Right atrium auricular region (tissue), 2 donors: ENCODE measurements around the gene DAB2. TPM values are rescaled to one million over a fixed set of nuclear protein-coding genes. Genes with fewer than 3 reads are reported as not detected.

ENCODE experiments used
- DNase-seq: peaks from one replicate; pipeline ENCODE4 v3.0.0-alpha.2; 2019; ENCODE audit warnings: low spot score
- H3K27ac ChIP-seq, 2 donors: fragments of 200-600 bp; sonication (generic); 1 replicate in 1 of 2; 2 replicates in 1 of 2; pipeline ENCODE4 v1.5.1; 2016 to 2019
- H3K27me3 ChIP-seq, 2 donors: fragments of 200-600 bp; sonication (generic); one replicate each; pipeline versions ENCODE4 v1.5.1 to v1.6.0; 2017 to 2019
- H3K36me3 ChIP-seq: fragments of 200-600 bp; sonication (generic); one replicate; pipeline ENCODE4 v1.5.1; 2016
- H3K4me1 ChIP-seq, 2 donors: fragments of 200-600 bp; sonication (generic); one replicate each; pipeline versions ENCODE4 v1.5.1 to v1.6.0; 2017 to 2019
- H3K4me3 ChIP-seq, 2 donors: fragments of 200-600 bp; sonication (generic); 1 replicate in 1 of 2; 2 replicates in 1 of 2; pipeline ENCODE4 v1.5.1; 2017 to 2019; ENCODE audit warnings: mild to moderate bottlenecking in 1 of 2, moderate library complexity in 1 of 2
- H3K9me3 ChIP-seq, 2 donors: fragments of 200-600 bp; sonication (generic); one replicate each; pipeline ENCODE4 v1.5.1; 2019
- CTCF ChIP-seq, 2 donors: fragments of 200-600 bp; sonication (generic); IDR thresholded peaks; one replicate each; pipeline ENCODE4 v1.5.1; 2019; ENCODE audit warnings: antibody characterized with exemption in 2 of 2
- total RNA-seq, 2 donors: library from RNA; depleted of rRNA; stranded (reverse); fragments of >200 nt; gene quantifications; one replicate each; pipeline ENCODE4 v1.1.0, GENCODE V29; 2016

Gene DAB2
- total RNA-seq, 2 donors from 2014 or later: 17.5 to 29.2 TPM

- TF ChIP-seq CTCF (IDR thresholded peaks at IDR 0.05): no peak
- Histone ChIP-seq H3K4me3 (no peak overlapping the region), H3K9me3 (no peaks in the 10 kb centered on the region), H3K36me3 (no peaks in the 10 kb centered on the region), H3K4me1 (peaks cover 0 to 21% of the 10 kb centered on the region in 2 donors), H3K27me3 (no peaks in the 10 kb centered on the region), H3K27ac (no peak overlapping the region)
- DNase-seq: no peak
These were observed 5.7 kb upstream of the DAB2 start for GRCh38 chr5:39430461-39430860.

GRCh38 chr5:39428640-39429039 lies 3.9 kb upstream of the DAB2 start:
- Histone ChIP-seq H3K36me3 (no peaks in the 10 kb centered on the region), H3K4me1 (peaks cover 0 to 25% of the 10 kb centered on the region in 2 donors), H3K9me3 (no peaks in the 10 kb centered on the region), H3K4me3 (no peak overlapping the region), H3K27ac (no peak overlapping the region), H3K27me3 (no peaks in the 10 kb centered on the region)
- no peak for DNase-seq
- TF ChIP-seq CTCF (IDR thresholded peaks at IDR 0.05): no peak

GRCh38 chr5:39427633-39428032 lies 2.9 kb upstream of the DAB2 start:
- peaks cover 0 to 25% of the 10 kb centered on the region in 2 donors for H3K4me1 ChIP-seq
- no peak overlapping the region for H3K27ac ChIP-seq
- no peak for TF ChIP-seq CTCF (IDR thresholded peaks at IDR 0.05)
- no peak overlapping the region for H3K4me3 ChIP-seq
- no peaks in the 10 kb centered on the region for H3K9me3 ChIP-seq
- H3K27me3 ChIP-seq: no peaks in the 10 kb centered on the region
- H3K36me3 ChIP-seq: no peaks in the 10 kb centered on the region
- no peak for DNase-seq

GRCh38 chr5:39427229-39427628 lies 2.4 kb upstream of the DAB2 start:
- Histone ChIP-seq H3K36me3 (no peaks in the 10 kb centered on the region), H3K4me3 (no peak overlapping the region), H3K27me3 (no peaks in the 10 kb centered on the region), H3K4me1 (peaks cover 0 to 25% of the 10 kb centered on the region in 2 donors), H3K9me3 (no peaks in the 10 kb centered on the region), H3K27ac (peak overlapping the region in 1 of 2 donors; percentile 79)
- DNase-seq: no peak
- TF ChIP-seq CTCF (IDR thresholded peaks at IDR 0.05): no peak

- Histone ChIP-seq H3K27ac (peak overlapping the region; percentile 79 to 86), H3K9me3 (no peaks in the 10 kb centered on the region), H3K4me1 (peaks cover 0 to 30% of the 10 kb centered on the region in 2 donors), H3K27me3 (no peaks in the 10 kb centered on the region), H3K4me3 (no peak overlapping the region), H3K36me3 (no peaks in the 10 kb centered on the region)
- DNase-seq: no peak
- no peak for TF ChIP-seq CTCF (IDR thresholded peaks at IDR 0.05)
These were observed 1.9 kb upstream of the DAB2 start for GRCh38 chr5:39426746-39427105.

- no peaks in the 10 kb centered on the region for H3K9me3 ChIP-seq
- H3K4me3 ChIP-seq: no peak overlapping the region
- TF ChIP-seq CTCF (IDR thresholded peaks at IDR 0.05): no peak
- no peak for DNase-seq
- H3K27me3 ChIP-seq: no peaks in the 10 kb centered on the region
- H3K4me1 ChIP-seq: peaks cover 0 to 36% of the 10 kb centered on the region in 2 donors
- peak overlapping the region; percentile 79 to 86 for H3K27ac ChIP-seq
- H3K36me3 ChIP-seq: no peaks in the 10 kb centered on the region
These were observed 1.4 kb upstream of the DAB2 start for GRCh38 chr5:39426051-39426745.
